Measurements from ENCODE around the gene SLC25A13. TPM values are rescaled to one million over a fixed set of nuclear protein-coding genes. Genes with fewer than 3 reads are reported as not detected.

SLC25A13 gene
- total and polyA plus RNA-seq, 2 of the 13 experiments (the other 11 are each of a cell fraction or from before 2014, with no cell fraction given): 36.2 to 84.9 TPM

DNA sequence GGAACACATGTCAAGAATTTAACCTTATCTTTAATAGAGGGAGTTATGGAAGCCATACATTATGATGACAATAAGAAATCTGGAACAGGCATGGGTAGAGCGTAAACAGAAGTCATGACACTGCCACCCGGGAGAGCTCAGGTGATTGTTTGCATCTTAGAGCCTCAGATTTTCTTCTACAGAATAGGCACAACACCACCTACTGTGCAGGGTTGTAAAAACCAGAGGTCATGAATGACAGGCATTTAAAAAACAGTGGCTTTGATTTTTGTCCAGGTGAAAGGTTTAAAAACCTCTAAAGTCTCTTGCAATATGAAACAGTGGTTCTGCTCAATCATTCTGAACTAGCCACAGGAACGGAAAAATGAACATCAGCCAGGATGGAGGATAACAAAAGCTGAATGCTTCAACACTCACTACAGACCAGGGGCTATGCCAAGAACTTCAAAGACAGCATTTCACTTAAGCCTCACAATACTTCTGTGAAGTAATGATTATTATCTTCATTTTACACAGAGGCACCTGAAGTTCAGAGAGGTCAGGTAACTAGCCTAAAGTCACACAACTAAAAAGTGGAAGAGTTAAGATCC, 123.8 kb downstream of the SLC25A13 start:
- Histone ChIP-seq H3K36me3 (replicated peaks in 1 of 2; ENCODE audit: control insufficient read depth in 1 of 2, insufficient read depth in 2 of 2, low read length in 2 of 2) (peaks cover 2 to 19% of the 10 kb centered on the region in 2 experiments), H4K20me1 (ENCODE audit: insufficient read depth, low read length) (no peaks in the 10 kb centered on the region), H3K27ac (ENCODE audit: extremely low read length, insufficient read depth, low read length) (no peak overlapping the region), H3K4me2 (ENCODE audit: low read depth, low read length) (no peak overlapping the region), H3K79me2 (ENCODE audit: insufficient read depth, low read length) (no peaks in the 10 kb centered on the region), H3K4me1 (ENCODE audit: insufficient read depth, low read length) (no peaks in the 10 kb centered on the region), H3K27me3 (ENCODE audit: control insufficient read depth in 1 of 2, insufficient read depth in 2 of 2, low read length in 2 of 2) (no peaks in the 10 kb centered on the region), H2AFZ (ENCODE audit: low read length) (no peak overlapping the region), H3K9me3 (ENCODE audit: low read length) (no peaks in the 10 kb centered on the region), H3K9ac (ENCODE audit: insufficient read depth, low read depth, low read length) (no peak overlapping the region), H3K4me3 (replicated peaks in 1 of 3; ENCODE audit: insufficient read depth in 1 of 3, low read depth in 2 of 3, low read length in 3 of 3) (no peak overlapping the region)
- ATAC-seq (no peak), FAIRE-seq (no peak), DNase-seq (ENCODE audit: low spot score) (no peak)
- CTCF ChIA-PET (ENCODE audit: low intra/inter-chr PET ratio, low total read pairs): no interaction called here
- intact Hi-C loops (cut with micrococcal nuclease; ENCODE audit: unreplicated experiment) (no loop called here), in situ Hi-C loops (cut with HindIII; ENCODE audit: extremely low pct_ligation_motif_present, low pct_unique_long_range_greater_than_20kb) (no loop called here)
- POLR2A ChIA-PET: no interaction called here
- no TSS peak for BruUV-seq (replicated peaks)
- WGBS (ENCODE audit: low lambda C conversion rate): 93% methylated on average over 3 of the region's 3 CpGs
- TF ChIP-seq, protein P1, sequence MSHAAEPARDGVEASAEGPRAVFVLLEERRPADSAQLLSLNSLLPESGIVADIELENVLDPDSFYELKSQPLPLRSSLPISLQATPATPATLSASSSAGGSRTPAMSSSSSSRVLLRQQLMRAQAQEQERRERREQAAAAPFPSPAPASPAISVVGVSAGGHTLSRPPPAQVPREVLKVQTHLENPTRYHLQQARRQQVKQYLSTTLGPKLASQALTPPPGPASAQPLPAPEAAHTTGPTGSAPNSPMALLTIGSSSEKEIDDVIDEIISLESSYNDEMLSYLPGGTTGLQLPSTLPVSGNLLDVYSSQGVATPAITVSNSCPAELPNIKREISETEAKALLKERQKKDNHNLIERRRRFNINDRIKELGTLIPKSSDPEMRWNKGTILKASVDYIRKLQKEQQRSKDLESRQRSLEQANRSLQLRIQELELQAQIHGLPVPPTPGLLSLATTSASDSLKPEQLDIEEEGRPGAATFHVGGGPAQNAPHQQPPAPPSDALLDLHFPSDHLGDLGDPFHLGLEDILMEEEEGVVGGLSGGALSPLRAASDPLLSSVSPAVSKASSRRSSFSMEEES (CRISPR knock-in tag; IDR thresholded peaks at IDR 0.05): no peak
- TF ChIP-seq CEBPB (IDR thresholded peaks at IDR 0.05; ENCODE audit: borderline replicate concordance, low read depth, low read length) (no peak), KDM2A (CRISPR knock-in tag; IDR thresholded peaks at IDR 0.05; ENCODE audit: borderline replicate concordance, low read depth) (no peak), ZNF329 (CRISPR knock-in tag; IDR thresholded peaks at IDR 0.05; ENCODE audit: low read depth) (no peak), PHB2 (IDR thresholded peaks at IDR 0.05; ENCODE audit: partially characterized antibody) (no peak), MTF2 (CRISPR knock-in tag; IDR thresholded peaks at IDR 0.05; ENCODE audit: borderline replicate concordance) (no peak), ZNF773 (CRISPR knock-in tag; IDR thresholded peaks at IDR 0.05; ENCODE audit: borderline replicate concordance) (no peak), ZNF451 (CRISPR knock-in tag; IDR thresholded peaks at IDR 0.05) (no peak)
- TF ChIP-seq, protein P2, sequence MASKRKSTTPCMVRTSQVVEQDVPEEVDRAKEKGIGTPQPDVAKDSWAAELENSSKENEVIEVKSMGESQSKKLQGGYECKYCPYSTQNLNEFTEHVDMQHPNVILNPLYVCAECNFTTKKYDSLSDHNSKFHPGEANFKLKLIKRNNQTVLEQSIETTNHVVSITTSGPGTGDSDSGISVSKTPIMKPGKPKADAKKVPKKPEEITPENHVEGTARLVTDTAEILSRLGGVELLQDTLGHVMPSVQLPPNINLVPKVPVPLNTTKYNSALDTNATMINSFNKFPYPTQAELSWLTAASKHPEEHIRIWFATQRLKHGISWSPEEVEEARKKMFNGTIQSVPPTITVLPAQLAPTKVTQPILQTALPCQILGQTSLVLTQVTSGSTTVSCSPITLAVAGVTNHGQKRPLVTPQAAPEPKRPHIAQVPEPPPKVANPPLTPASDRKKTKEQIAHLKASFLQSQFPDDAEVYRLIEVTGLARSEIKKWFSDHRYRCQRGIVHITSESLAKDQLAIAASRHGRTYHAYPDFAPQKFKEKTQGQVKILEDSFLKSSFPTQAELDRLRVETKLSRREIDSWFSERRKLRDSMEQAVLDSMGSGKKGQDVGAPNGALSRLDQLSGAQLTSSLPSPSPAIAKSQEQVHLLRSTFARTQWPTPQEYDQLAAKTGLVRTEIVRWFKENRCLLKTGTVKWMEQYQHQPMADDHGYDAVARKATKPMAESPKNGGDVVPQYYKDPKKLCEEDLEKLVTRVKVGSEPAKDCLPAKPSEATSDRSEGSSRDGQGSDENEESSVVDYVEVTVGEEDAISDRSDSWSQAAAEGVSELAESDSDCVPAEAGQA (IDR thresholded peaks at IDR 0.05; ENCODE audit: low read depth): no peak
- TF ChIP-seq, protein P2 (CRISPR knock-in tag; IDR thresholded peaks at IDR 0.05; ENCODE audit: borderline replicate concordance): no peak
- TF ChIP-seq, protein P3, sequence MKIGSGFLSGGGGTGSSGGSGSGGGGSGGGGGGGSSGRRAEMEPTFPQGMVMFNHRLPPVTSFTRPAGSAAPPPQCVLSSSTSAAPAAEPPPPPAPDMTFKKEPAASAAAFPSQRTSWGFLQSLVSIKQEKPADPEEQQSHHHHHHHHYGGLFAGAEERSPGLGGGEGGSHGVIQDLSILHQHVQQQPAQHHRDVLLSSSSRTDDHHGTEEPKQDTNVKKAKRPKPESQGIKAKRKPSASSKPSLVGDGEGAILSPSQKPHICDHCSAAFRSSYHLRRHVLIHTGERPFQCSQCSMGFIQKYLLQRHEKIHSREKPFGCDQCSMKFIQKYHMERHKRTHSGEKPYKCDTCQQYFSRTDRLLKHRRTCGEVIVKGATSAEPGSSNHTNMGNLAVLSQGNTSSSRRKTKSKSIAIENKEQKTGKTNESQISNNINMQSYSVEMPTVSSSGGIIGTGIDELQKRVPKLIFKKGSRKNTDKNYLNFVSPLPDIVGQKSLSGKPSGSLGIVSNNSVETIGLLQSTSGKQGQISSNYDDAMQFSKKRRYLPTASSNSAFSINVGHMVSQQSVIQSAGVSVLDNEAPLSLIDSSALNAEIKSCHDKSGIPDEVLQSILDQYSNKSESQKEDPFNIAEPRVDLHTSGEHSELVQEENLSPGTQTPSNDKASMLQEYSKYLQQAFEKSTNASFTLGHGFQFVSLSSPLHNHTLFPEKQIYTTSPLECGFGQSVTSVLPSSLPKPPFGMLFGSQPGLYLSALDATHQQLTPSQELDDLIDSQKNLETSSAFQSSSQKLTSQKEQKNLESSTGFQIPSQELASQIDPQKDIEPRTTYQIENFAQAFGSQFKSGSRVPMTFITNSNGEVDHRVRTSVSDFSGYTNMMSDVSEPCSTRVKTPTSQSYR (CRISPR knock-in tag; IDR thresholded peaks at IDR 0.05; ENCODE audit: borderline replicate concordance): no peak
- TF ChIP-seq, protein P4, sequence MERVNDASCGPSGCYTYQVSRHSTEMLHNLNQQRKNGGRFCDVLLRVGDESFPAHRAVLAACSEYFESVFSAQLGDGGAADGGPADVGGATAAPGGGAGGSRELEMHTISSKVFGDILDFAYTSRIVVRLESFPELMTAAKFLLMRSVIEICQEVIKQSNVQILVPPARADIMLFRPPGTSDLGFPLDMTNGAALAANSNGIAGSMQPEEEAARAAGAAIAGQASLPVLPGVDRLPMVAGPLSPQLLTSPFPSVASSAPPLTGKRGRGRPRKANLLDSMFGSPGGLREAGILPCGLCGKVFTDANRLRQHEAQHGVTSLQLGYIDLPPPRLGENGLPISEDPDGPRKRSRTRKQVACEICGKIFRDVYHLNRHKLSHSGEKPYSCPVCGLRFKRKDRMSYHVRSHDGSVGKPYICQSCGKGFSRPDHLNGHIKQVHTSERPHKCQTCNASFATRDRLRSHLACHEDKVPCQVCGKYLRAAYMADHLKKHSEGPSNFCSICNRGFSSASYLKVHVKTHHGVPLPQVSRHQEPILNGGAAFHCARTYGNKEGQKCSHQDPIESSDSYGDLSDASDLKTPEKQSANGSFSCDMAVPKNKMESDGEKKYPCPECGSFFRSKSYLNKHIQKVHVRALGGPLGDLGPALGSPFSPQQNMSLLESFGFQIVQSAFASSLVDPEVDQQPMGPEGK (CRISPR knock-in tag; IDR thresholded peaks at IDR 0.05): no peak
